ENCODE results near the gene KRTAP10-11.

KRTAP10-11 gene

GRCh38 chr21:44648557-44649311, 2.5 kb downstream of the KRTAP10-11 start:
- H3K36me3 ChIP-seq (ENCODE audit: insufficient read depth, low read depth, low read length): no peaks in the 10 kb centered on the region
- H3K27ac ChIP-seq (ENCODE audit: low read length): no peak overlapping the region
- no peak overlapping the region for H3K4me3 ChIP-seq (ENCODE audit: low read length)
- H3K9ac ChIP-seq (ENCODE audit: low read depth, low read length): no peak overlapping the region
- no peaks in the 10 kb centered on the region for H3K27me3 ChIP-seq (ENCODE audit: insufficient read depth, low read length)
- no peaks in the 10 kb centered on the region; the same call in 1 of the 2 replicates for H3K4me1 ChIP-seq (ENCODE audit: insufficient read depth, low read length)
- H3K9me3 ChIP-seq (ENCODE audit: insufficient read depth, low read depth, low read length): peaks cover 12% of the 10 kb centered on the region; the same call in 1 of the 2 replicates

GRCh38 chr21:44649521-44650100, 3.4 kb downstream of the KRTAP10-11 start:
- Histone ChIP-seq H3K9me3 (ENCODE audit: insufficient read depth, low read depth, low read length) (peaks cover 7% of the 10 kb centered on the region; the same call in 1 of the 2 replicates), H3K4me1 (ENCODE audit: insufficient read depth, low read length) (no peaks in the 10 kb centered on the region; the same call in 1 of the 2 replicates), H3K36me3 (ENCODE audit: insufficient read depth, low read depth, low read length) (no peaks in the 10 kb centered on the region), H3K27ac (ENCODE audit: low read length) (no peak overlapping the region), H3K27me3 (ENCODE audit: insufficient read depth, low read length) (no peaks in the 10 kb centered on the region), H3K4me3 (ENCODE audit: low read length) (no peak overlapping the region), H3K9ac (ENCODE audit: low read depth, low read length) (no peak overlapping the region)

GRCh38 chr21:44650265-44650972, 4.2 kb downstream of the KRTAP10-11 start:
- H3K9me3 ChIP-seq (ENCODE audit: insufficient read depth, low read depth, low read length): no peaks in the 10 kb centered on the region

GRCh38 chr21:44650973-44651675, 4.9 kb downstream of the KRTAP10-11 start:
- no peaks in the 10 kb centered on the region; the same call in 1 of the 2 replicates for H3K4me1 ChIP-seq (ENCODE audit: insufficient read depth, low read length)
- H3K27ac ChIP-seq (ENCODE audit: low read length): no peak overlapping the region
- no peaks in the 10 kb centered on the region for H3K9me3 ChIP-seq (ENCODE audit: insufficient read depth, low read depth, low read length)
- H3K36me3 ChIP-seq (ENCODE audit: insufficient read depth, low read depth, low read length): no peaks in the 10 kb centered on the region
- H3K4me3 ChIP-seq (ENCODE audit: low read length): no peak overlapping the region
- no peak overlapping the region for H3K9ac ChIP-seq (ENCODE audit: low read depth, low read length)
- no peaks in the 10 kb centered on the region for H3K27me3 ChIP-seq (ENCODE audit: insufficient read depth, low read length)

More at GRCh38 chr21:44650265-44650972, 4.2 kb downstream of the KRTAP10-11 start:
- no peaks in the 10 kb centered on the region for H3K36me3 ChIP-seq (ENCODE audit: insufficient read depth, low read depth, low read length)
- H3K4me1 ChIP-seq (ENCODE audit: insufficient read depth, low read length): no peaks in the 10 kb centered on the region; the same call in 1 of the 2 replicates
- H3K4me3 ChIP-seq (ENCODE audit: low read length): no peak overlapping the region
- H3K9ac ChIP-seq (ENCODE audit: low read depth, low read length): no peak overlapping the region
- no peaks in the 10 kb centered on the region for H3K27me3 ChIP-seq (ENCODE audit: insufficient read depth, low read length)
- no peak overlapping the region for H3K27ac ChIP-seq (ENCODE audit: low read length)

DNA sequence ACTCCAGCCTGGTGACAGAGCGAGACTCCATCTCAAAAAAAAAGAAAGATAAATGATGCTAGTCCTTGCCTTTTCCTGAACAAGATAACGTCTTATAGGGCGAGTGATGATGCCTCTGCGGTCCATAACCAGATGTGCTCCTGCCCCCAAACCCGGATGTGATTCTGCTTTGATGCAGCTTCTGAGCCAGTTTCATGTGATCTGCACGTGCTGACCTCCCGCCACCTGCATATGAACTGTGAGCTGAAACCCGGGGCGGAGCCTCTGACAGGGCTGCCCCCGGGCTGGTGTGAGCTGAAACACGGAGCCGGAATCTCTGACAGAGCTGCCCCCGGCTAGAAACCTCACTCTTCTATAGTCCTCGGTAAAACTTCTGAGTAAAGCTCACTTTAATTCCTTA, 6.9 kb downstream of the KRTAP10-11 start:
- H3K4me1 ChIP-seq (ENCODE audit: insufficient read depth, low read length): no peaks in the 10 kb centered on the region; the same call in 1 of the 2 replicates

DNA sequence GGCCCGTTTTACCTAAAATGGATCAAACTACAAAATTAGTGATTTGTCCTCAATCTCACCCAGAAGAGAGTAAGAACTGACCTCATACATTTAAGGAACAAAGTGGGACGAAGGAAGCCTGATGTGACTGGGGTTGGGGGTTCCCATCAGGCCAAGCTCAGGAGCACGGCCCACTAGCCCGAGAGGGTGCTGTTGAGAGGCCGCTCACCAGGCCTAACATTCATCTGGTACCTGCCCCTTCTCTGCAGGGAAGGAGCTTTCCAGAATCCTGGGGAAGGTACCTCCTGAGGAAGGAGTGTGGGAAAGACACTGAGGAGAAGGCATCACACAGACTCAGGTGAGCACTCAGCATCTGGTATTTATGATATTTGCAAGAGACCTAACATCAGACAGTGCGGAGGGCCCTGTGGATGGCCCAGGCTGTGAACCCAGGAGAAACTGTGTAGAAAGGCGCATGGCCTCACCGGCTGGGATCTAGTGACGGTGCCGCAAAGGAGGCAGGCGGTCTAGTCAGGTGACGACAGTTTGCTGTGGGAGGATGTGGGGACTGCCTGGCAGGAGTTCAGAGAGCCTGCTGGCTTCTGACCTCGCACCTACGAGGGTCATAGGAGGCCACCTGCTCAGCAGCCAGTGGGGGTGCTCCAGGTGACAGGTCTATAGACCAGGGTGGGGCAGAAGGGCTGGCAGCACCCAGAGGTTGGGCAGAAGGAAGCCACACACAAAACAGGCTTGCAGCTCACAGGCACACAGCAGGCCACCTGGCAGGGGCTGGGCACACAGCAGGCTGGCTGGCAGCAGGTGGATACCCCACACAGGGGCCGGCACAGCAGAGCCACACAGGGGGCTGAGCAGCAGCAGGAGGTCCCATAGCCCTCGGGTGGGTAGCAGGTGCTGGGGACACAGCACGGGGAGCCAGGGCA, 7.7 kb downstream of the KRTAP10-11 start:
- Histone ChIP-seq H3K4me3 (ENCODE audit: low read length) (no peak overlapping the region), H3K4me1 (ENCODE audit: insufficient read depth, low read length) (peaks cover under 1% of the 10 kb centered on the region; the same call in 1 of the 2 replicates), H3K9me3 (ENCODE audit: insufficient read depth, low read depth, low read length) (no peaks in the 10 kb centered on the region), H3K27me3 (ENCODE audit: insufficient read depth, low read length) (no peaks in the 10 kb centered on the region), H3K9ac (ENCODE audit: low read depth, low read length) (no peak overlapping the region), H3K36me3 (ENCODE audit: insufficient read depth, low read depth, low read length) (no peaks in the 10 kb centered on the region), H3K27ac (ENCODE audit: low read length) (no peak overlapping the region)

More for the DNA sequence above, 6.9 kb downstream of the KRTAP10-11 start:
- Histone ChIP-seq H3K36me3 (ENCODE audit: insufficient read depth, low read depth, low read length) (no peaks in the 10 kb centered on the region), H3K9ac (ENCODE audit: low read depth, low read length) (no peak overlapping the region), H3K4me3 (ENCODE audit: low read length) (no peak overlapping the region), H3K9me3 (ENCODE audit: insufficient read depth, low read depth, low read length) (no peaks in the 10 kb centered on the region), H3K27ac (ENCODE audit: low read length) (no peak overlapping the region), H3K27me3 (ENCODE audit: insufficient read depth, low read length) (no peaks in the 10 kb centered on the region)

- Histone ChIP-seq H3K27ac (ENCODE audit: low read length) (no peak within 1 kb of the TSS), H3K9ac (ENCODE audit: low read depth, low read length) (no peak within 1 kb of the TSS), H3K9me3 (ENCODE audit: insufficient read depth, low read depth, low read length) (no peaks in the 10 kb centered on the region), H3K4me1 (ENCODE audit: insufficient read depth, low read length) (peaks cover 6% of the 10 kb centered on the region; the same call in 1 of the 2 replicates), H3K4me3 (ENCODE audit: low read length) (no peak within 1 kb of the TSS), H3K36me3 (ENCODE audit: insufficient read depth, low read depth, low read length) (no peaks in the 10 kb centered on the region), H3K27me3 (ENCODE audit: insufficient read depth, low read length) (no peaks in the 10 kb centered on the region)
Observed at GRCh38 chr21:44654576-44655175, 8.5 kb downstream of the KRTAP10-11 start, which contains the start of gene KRTAP12-4. KRTAP12-4 (minus strand) TSS chr21:44654659; CDS start chr21:44654614, 45 bp downstream.

DNA sequence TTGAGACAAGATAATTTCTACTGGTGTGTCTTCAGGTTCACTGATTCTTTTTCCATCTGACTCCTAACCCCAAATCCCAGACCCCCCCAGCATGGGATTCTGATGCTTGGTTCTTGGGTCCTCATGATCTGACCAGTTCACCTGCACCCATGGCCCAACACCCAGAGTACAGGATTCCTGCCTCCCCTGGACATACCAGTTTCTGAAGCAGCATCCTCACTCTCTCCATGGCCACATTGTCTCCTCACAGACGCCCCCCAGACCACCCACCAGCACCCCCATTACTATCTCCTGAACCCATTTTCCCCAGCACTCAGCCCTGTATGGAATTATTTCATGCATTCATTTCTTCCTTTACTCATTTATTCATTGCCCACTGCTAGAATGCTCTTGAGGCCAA, 10.7 kb downstream of the KRTAP10-11 start:
- H3K9ac ChIP-seq (ENCODE audit: low read depth, low read length): no peak overlapping the region
- H3K27me3 ChIP-seq (ENCODE audit: insufficient read depth, low read length): no peaks in the 10 kb centered on the region
- H3K4me1 ChIP-seq (ENCODE audit: insufficient read depth, low read length): peaks cover 12% of the 10 kb centered on the region; the same call in 1 of the 2 replicates
- H3K27ac ChIP-seq (ENCODE audit: low read length): no peak overlapping the region
- H3K36me3 ChIP-seq (ENCODE audit: insufficient read depth, low read depth, low read length): no peaks in the 10 kb centered on the region
- H3K4me3 ChIP-seq (ENCODE audit: low read length): no peak overlapping the region
- no peaks in the 10 kb centered on the region for H3K9me3 ChIP-seq (ENCODE audit: insufficient read depth, low read depth, low read length)

DNA sequence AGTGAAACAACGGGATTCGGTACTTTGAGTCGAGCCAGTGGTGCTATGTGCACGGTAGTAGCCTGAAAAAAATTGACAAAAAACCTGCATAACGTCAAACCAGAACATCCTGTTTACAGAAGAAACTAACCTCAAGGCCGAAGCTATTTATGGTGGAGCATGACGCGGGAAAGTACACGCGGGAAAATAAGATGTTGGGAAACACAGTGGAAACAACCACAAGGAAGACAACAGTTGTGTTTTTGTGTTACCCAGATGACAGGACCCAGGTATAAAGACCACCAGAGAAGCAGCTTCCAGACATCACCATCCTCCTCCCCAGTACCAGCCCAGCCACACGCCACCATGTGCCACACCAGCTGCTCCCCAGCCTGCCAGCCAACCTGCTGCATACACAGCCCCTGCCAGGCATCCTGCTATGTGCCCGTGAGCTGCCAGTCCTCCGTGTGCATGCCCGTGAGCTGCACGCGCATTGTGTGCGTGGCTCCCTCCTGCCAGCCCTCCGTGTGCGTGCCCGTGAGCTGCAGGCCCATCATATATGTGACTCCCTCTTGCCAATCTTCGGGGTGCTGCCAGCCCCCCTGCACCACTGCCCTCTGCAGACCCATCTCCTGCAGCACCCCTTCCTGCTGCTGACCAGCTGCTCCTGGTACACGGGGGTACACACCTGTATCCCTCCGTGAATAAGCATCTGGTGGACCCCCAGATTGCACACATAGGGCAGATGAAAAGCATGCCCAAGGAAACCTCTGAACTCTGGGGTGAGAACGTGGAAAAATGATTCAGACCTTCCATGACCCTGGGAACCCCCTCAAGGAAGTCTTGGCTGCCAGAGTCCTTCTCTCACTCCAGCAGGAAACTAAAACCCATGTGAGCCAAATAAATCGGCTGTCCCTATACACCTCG, 11.7 kb downstream of the KRTAP10-11 start, which contains the start of gene KRTAP12-3:
TSS of gene KRTAP12-3 (plus strand) at position 298 of the 906 bp plus-strand sequence. CDS start at position 346, 48 bp downstream.
- Histone ChIP-seq H3K9ac (ENCODE audit: low read depth, low read length) (no peak within 1 kb of the TSS), H3K4me3 (ENCODE audit: low read length) (no peak within 1 kb of the TSS), H3K27me3 (ENCODE audit: insufficient read depth, low read length) (no peaks in the 10 kb centered on the region), H3K9me3 (ENCODE audit: insufficient read depth, low read depth, low read length) (no peaks in the 10 kb centered on the region), H3K36me3 (ENCODE audit: insufficient read depth, low read depth, low read length) (no peaks in the 10 kb centered on the region), H3K4me1 (ENCODE audit: insufficient read depth, low read length) (peaks cover 12% of the 10 kb centered on the region; the same call in 1 of the 2 replicates), H3K27ac (ENCODE audit: low read length) (no peak within 1 kb of the TSS)
